GM08714 (cell line): ENCODE results near the gene PXMP4.
A peak's percentile ranks its signal among the peaks of the same experiment; 100 is the strongest.

Experiments used
- H3K4me3 ChIP-seq: fragments of 200-500 bp; sonication (Bioruptor generic); 2 replicates; pipeline ENCODE4 v1.5.1; 2014; ENCODE audit warnings: mild to moderate bottlenecking, low read length, inconsistent platforms
- ZNF274 ChIP-seq: IDR thresholded peaks from 2 replicates; pipeline ENCODE4 v1.6.1; 2012; ENCODE audit warnings: mild to moderate bottlenecking, low read depth, low read length

PXMP4 gene

GRCh38 chr20:33669224-33669623 is 50.9 kb downstream of the PXMP4 start:
- no peak overlapping the region for H3K4me3 ChIP-seq
- no peak for TF ChIP-seq ZNF274

GRCh38 chr20:33668466-33669155 is 51.5 kb downstream of the PXMP4 start:
- H3K4me3 ChIP-seq: no peak overlapping the region; the same call in 1 of the 2 replicates

GRCh38 chr20:33667676-33668465 is 52.2 kb downstream of the PXMP4 start:
- peak overlapping the region; percentile 55; the same call in 1 of the 2 replicates for H3K4me3 ChIP-seq
- no peak for TF ChIP-seq ZNF274

More at GRCh38 chr20:33668466-33669155, 51.5 kb downstream of the PXMP4 start:
- no peak for TF ChIP-seq ZNF274

- H3K4me3 ChIP-seq: peak overlapping the region; percentile 55; the same call in 1 of the 2 replicates
- no peak for TF ChIP-seq ZNF274
These were observed 52.9 kb downstream of the PXMP4 start for GRCh38 chr20:33667245-33667675.

GRCh38 chr20:33666293-33667244 is 53.5 kb downstream of the PXMP4 start, which contains the start of gene ACTL10:
TSS of gene ACTL10 (plus strand) at chr20:33666943. CDS start at chr20:33667498, 555 bp downstream.
- peak within 1 kb of the TSS; percentile 55; the same call in 1 of the 2 replicates for H3K4me3 ChIP-seq
- no peak for TF ChIP-seq ZNF274

GRCh38 chr20:33664762-33665144 is 55.4 kb downstream of the PXMP4 start:
- TF ChIP-seq ZNF274: no peak
- no peak overlapping the region for H3K4me3 ChIP-seq

GRCh38 chr20:33664085-33664761 is 55.9 kb downstream of the PXMP4 start:
- peak overlapping the region; percentile 69; the same call in 1 of the 2 replicates for H3K4me3 ChIP-seq
- no peak for TF ChIP-seq ZNF274

- no peak for TF ChIP-seq ZNF274
These were observed 56.7 kb downstream of the PXMP4 start for GRCh38 chr20:33663161-33664084.

GRCh38 chr20:33662172-33662571 is 57.9 kb downstream of the PXMP4 start, which contains the start of gene C20orf144:
TSS of gene C20orf144 (plus strand) at chr20:33662327. CDS start at chr20:33662346, 19 bp downstream.
- peak within 1 kb of the TSS; percentile 69; the same call in 1 of the 2 replicates for H3K4me3 ChIP-seq
- TF ChIP-seq ZNF274: no peak

More at GRCh38 chr20:33663161-33664084, 56.7 kb downstream of the PXMP4 start:
- peak overlapping the region; percentile 69; the same call in 1 of the 2 replicates for H3K4me3 ChIP-seq

- TF ChIP-seq ZNF274: no peak
These were observed 59.4 kb downstream of the PXMP4 start for GRCh38 chr20:33660685-33661058.

GRCh38 chr20:33660035-33660684 is 60.0 kb downstream of the PXMP4 start:
- no peak overlapping the region for H3K4me3 ChIP-seq
- TF ChIP-seq ZNF274: no peak

More at GRCh38 chr20:33660685-33661058, 59.4 kb downstream of the PXMP4 start:
- no peak overlapping the region for H3K4me3 ChIP-seq
